Activated CD4-positive, alpha-beta memory T cell treated with anti-CD3 and anti-CD28 coated beads for 36 hours (primary cell): ENCODE data around the gene HOXC4. TPM values are rescaled to one million over a fixed set of nuclear protein-coding genes. Genes with fewer than 3 reads are reported as not detected.
A peak's percentile ranks its signal among the peaks of the same experiment; 100 is the strongest.
"Not testable (repeated sequence)": the region's sequence is repeated elsewhere in the genome, so short reads cannot be mapped to it uniquely, and the experiment has no call there.

ENCODE experiments used
- CTCF ChIA-PET: fragments of 350-600 bp; sonication (Branson Sonifier 250); formaldehyde crosslinking; loops from one replicate; lab custom pipeline; 2021; ENCODE audit warnings: antibody characterized with exemption, inconsistent platforms; lab: Charles Lee
- POLR2A ChIA-PET: fragments of 350-600 bp; sonication (Branson Sonifier 250); formaldehyde crosslinking; loops from one replicate; lab custom pipeline; 2021; ENCODE audit warnings: antibody characterized with exemption; lab: Charles Lee
- DNase-seq: peaks from one replicate; pipeline ENCODE4 v3.0.0-alpha.2; 2020
- H3K27ac Mint-ChIP-seq: one replicate; pipeline ENCODE4 v1.8.0; 2021; ENCODE audit warnings: mixed read lengths
- H3K27me3 Mint-ChIP-seq: one replicate; pipeline ENCODE4 v1.8.0; 2021; ENCODE audit warnings: mixed read lengths
- H3K36me3 Mint-ChIP-seq: one replicate; pipeline ENCODE4 v1.8.0; 2021; ENCODE audit warnings: mixed read lengths
- H3K4me1 Mint-ChIP-seq: one replicate; pipeline ENCODE4 v1.8.0; 2021; ENCODE audit warnings: low read depth, mixed read lengths
- H3K4me3 Mint-ChIP-seq: one replicate; pipeline ENCODE4 v1.8.0; 2021; ENCODE audit warnings: mild to moderate bottlenecking, mixed read lengths
- H3K9me3 Mint-ChIP-seq: one replicate; pipeline ENCODE4 v1.8.0; 2021; ENCODE audit warnings: mixed read lengths
- intact Hi-C: fragments of 100-400 bp; cut with micrococcal nuclease; formaldehyde crosslinking; loops from one replicate; pipeline ENCODE4 v1.15.1; 2023
- microRNA-seq: library from miRNA; unstranded; fragments of <30 nt; microRNA quantifications from one replicate; pipeline ENCODE4 v1.2.0, GENCODE V29; 2022; ENCODE audit warnings: borderline number of aligned reads, borderline microRNAs expressed, borderline replicate concordance
- total RNA-seq, 2 experiments: library from RNA; stranded (reverse); gene quantifications; one replicate each; pipeline ENCODE4 v1.2.3, GENCODE V29; 2021

Gene HOXC4
- total RNA-seq, 2 experiments from 2014 or later = 0.17 TPM; not detected in 1

DNA sequence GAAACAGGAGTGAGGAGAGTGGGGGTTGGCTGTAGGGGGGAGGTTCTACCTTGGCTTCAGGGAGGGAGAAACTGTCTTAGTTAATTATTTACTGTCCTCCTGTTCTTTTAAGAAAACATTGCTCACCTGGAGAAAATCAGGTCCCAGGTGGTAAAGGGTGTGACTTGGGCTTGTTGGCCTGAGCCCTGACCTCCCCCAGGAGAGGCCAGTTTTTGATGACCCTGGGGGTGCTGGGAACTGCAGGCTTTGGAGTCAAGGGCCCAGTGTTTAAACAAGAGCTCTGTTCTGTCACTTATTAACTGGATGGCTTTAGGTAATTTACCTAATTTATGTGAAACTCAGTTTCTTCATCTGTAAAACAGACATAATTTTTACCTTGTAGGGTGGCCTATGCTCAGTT, 34.4 kb downstream of the HOXC4 start:
- intact Hi-C loops, POLR2A ChIA-PET, DNase-seq, H3K27ac Mint-ChIP-seq, H3K9me3 Mint-ChIP-seq, CTCF ChIA-PET, H3K4me3 Mint-ChIP-seq, H3K4me1 Mint-ChIP-seq, H3K36me3 Mint-ChIP-seq: not testable (repeated sequence)
- peaks cover 45% of the 10 kb centered on the region for H3K27me3 Mint-ChIP-seq

DNA sequence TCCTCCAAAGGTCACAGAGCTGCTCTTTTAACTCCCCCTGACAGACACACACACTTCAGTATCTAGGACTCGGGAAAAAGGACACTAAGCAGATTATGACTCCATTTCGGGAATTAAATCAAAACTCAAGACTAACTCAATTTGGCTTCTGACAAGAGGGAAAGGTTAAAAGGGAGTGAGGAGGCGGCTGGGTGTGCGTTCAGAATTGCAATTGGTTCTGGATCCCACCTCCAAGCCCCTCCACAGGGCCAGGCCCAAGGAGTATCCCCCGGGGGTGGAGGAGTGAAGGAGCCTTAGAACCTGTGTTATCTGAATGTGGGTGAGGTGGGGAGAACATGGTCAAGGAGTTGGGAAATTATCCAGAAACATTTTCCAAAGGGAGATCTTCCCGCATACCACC, 35.8 kb downstream of the HOXC4 start:
- H3K4me3 Mint-ChIP-seq, CTCF ChIA-PET, intact Hi-C loops, POLR2A ChIA-PET, DNase-seq, H3K9me3 Mint-ChIP-seq, H3K4me1 Mint-ChIP-seq, H3K27ac Mint-ChIP-seq, H3K36me3 Mint-ChIP-seq: not testable (repeated sequence)
- H3K27me3 Mint-ChIP-seq = peaks cover 45% of the 10 kb centered on the region

DNA sequence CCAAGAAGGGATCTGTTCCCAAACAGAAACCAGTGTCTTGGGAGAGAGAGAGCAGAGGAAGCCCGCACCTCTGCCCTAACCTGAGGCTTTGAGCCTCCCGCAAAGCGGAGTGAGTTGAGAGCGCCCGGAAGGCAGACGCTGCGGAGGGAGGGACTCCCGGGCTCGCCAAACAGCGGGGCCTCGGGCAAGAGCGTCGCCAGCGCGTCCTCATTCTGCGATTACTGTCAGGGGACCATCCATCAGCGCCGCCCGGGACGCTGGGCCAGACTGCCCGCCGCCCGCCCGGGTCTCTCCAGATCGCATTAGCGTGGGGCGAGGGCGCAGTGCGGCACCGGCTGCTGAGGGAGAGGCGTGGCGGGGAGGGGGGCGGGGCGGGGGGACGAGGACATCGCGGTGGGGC, 36.7 kb downstream of the HOXC4 start:
- intact Hi-C loops, POLR2A ChIA-PET, H3K9me3 Mint-ChIP-seq, H3K27ac Mint-ChIP-seq, DNase-seq, H3K4me1 Mint-ChIP-seq, H3K36me3 Mint-ChIP-seq: not testable (repeated sequence)
- H3K4me3 Mint-ChIP-seq = peak overlapping the region; percentile 29
- peaks cover 47% of the 10 kb centered on the region for H3K27me3 Mint-ChIP-seq
- CTCF ChIA-PET = interaction anchor here (0.6 kb wide), 1 partner anchor 1807 kb away, joined by 3 read pairs; no protein-coding TSS in a partner anchor

DNA sequence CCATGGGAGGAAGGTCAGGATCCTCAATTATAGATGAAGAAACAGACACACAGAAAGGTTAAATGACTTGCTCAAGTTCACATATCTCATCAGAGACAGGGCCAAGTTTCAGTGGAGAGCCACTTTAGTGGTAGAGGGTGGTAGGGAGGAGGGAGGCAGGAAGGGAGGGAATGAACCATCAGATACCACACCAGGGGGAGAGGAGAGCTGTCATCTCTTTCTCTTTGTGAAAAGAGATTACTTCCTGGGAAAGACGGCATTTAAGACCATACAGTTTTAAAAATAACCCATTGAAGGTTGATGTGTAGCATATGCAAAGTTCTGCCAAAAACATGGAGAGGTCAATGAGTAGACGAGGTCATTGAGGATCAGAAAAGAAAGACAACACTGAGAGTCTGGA, 39.3 kb downstream of the HOXC4 start:
- DNase-seq, H3K27ac Mint-ChIP-seq, CTCF ChIA-PET, H3K9me3 Mint-ChIP-seq, H3K4me1 Mint-ChIP-seq, H3K4me3 Mint-ChIP-seq, POLR2A ChIA-PET, H3K36me3 Mint-ChIP-seq, intact Hi-C loops: not testable (repeated sequence)
- H3K27me3 Mint-ChIP-seq = peaks cover 48% of the 10 kb centered on the region

DNA sequence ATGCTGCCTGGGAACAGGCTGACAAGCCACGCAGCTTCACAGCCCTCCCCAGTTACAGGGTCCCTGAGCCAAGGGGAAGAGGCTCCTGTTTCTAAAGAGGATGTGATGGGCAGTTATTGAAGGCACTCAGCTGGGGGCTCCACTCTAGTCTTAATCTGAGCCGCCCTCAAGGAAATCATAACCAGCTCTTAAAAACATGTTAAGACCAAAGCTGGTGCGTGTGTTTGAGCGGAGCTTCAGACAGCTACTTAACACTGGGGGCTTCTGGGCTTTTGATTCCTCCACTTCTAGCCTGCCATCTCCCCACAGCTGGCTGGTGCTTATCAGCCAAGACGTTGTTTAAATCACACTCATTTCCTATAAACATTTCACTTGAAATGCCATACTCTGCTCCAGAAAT, 42.3 kb downstream of the HOXC4 start:
- H3K4me1 Mint-ChIP-seq, H3K36me3 Mint-ChIP-seq, H3K4me3 Mint-ChIP-seq, POLR2A ChIA-PET, H3K27ac Mint-ChIP-seq, DNase-seq, CTCF ChIA-PET, intact Hi-C loops, H3K9me3 Mint-ChIP-seq: not testable (repeated sequence)
- peaks cover 35% of the 10 kb centered on the region for H3K27me3 Mint-ChIP-seq

DNA sequence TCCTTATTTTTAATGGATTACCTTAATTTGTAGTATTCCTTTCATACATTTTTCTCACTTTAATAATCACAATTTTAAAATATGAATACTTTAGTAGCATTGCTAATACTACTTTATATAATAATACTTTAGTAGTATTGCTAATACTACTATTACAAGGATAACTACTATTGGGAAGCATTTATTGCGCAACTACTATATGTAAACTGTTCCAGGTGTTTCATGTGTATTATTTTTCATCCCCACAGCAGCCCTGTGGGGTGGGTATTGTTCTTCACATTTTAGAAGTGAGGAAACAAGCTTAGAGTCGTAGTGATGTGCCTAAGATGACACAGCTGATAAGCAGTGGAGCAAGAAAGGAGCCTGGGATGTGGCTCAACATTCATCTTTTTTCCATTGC, 45.0 kb downstream of the HOXC4 start:
- H3K9me3 Mint-ChIP-seq, H3K27ac Mint-ChIP-seq, H3K4me3 Mint-ChIP-seq, DNase-seq, POLR2A ChIA-PET, H3K4me1 Mint-ChIP-seq, intact Hi-C loops, CTCF ChIA-PET, H3K36me3 Mint-ChIP-seq: not testable (repeated sequence)
- peaks cover 32% of the 10 kb centered on the region for H3K27me3 Mint-ChIP-seq

DNA sequence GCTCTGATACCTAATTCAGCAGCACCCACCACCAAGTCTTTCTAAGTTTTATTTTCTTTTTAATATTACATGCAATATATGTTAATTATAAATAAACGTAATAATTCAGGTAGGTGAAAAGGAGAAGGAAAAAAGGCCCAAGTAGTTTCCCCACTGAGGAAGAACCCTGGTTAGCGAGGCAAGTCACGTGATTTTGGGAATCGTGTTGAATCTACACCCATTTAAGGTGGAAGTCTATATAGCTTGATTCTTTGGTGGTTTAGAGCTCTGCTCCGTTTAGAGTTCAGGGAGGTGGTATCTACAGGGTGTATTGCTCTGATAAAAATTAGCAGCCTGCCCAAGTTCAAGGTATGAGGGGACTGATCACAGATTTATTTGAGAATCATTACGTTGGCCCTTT, 47.0 kb downstream of the HOXC4 start:
- H3K4me1 Mint-ChIP-seq, DNase-seq, H3K27ac Mint-ChIP-seq, CTCF ChIA-PET, intact Hi-C loops, H3K9me3 Mint-ChIP-seq, H3K36me3 Mint-ChIP-seq, POLR2A ChIA-PET, H3K4me3 Mint-ChIP-seq: not testable (repeated sequence)
- H3K27me3 Mint-ChIP-seq = peaks cover 32% of the 10 kb centered on the region

DNA sequence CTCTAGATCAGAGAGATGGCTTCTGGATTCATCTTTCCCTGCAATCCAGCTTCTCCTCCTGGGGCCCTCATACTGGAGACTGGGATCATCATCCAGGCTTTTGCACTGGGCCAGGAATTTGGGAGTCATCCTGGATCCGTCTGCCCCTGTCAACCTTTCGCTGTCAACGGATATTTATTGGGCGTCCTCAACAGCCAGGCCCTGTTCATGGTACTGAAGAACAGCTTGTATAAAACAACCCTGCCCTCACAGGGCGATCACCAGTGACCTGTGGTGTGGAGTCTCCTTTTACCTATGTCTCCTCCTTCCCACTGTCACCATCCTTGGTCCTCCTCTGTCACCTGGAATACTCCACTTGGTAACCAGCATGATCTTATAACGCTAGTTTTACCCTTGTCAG, 48.6 kb downstream of the HOXC4 start:
- POLR2A ChIA-PET, intact Hi-C loops: not testable (repeated sequence)

DNA sequence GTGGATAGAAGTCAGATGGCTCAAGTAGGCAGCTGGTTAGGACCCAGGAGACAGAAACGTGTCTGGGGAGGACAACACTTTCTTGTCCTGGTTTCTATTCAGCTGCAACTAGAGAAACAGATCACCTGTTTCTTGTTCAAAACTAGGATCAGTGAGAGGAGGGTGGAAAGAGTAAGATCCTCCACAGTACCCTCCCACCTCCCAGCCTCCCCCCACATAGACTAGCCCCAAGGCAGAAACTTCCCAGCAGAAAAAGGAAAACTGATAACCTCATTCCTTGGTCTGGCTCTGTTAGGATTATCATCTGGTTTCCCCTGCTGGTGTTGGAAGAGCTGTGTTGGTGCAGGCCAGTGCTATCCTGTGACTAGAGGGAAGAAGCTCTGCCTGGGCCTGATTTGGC, 50.2 kb downstream of the HOXC4 start:
- H3K27ac Mint-ChIP-seq, H3K4me1 Mint-ChIP-seq, CTCF ChIA-PET, H3K9me3 Mint-ChIP-seq, DNase-seq, H3K4me3 Mint-ChIP-seq, H3K36me3 Mint-ChIP-seq, POLR2A ChIA-PET, intact Hi-C loops: not testable (repeated sequence)
- H3K27me3 Mint-ChIP-seq = peaks cover 46% of the 10 kb centered on the region

More for the DNA sequence above, 48.6 kb downstream of the HOXC4 start:
- H3K27me3 Mint-ChIP-seq = peaks cover 40% of the 10 kb centered on the region
- H3K27ac Mint-ChIP-seq, CTCF ChIA-PET, H3K4me1 Mint-ChIP-seq, H3K4me3 Mint-ChIP-seq, H3K9me3 Mint-ChIP-seq, H3K36me3 Mint-ChIP-seq, DNase-seq: not testable (repeated sequence)

Small RNA genes within 50 kb of the gene (microRNA-seq; reads per million reads assigned to microRNA genes)
- not detected for gene MIR615

Other genes with a start within 250 kb of the HOXC4 start
- not detected for gene HOXC13, start 115.0 kb upstream of the HOXC4 start, total RNA-seq
- gene HOXC12, start 98.9 kb upstream of the HOXC4 start, total RNA-seq = not detected
- not detected for gene HOXC11, start 80.7 kb upstream of the HOXC4 start, total RNA-seq
- not detected for gene HOTAIR, start 78.9 kb upstream of the HOXC4 start, total RNA-seq
- gene HOXC10, start 68.7 kb upstream of the HOXC4 start, total RNA-seq = not detected
- not detected for gene HOXC9, start 53.7 kb upstream of the HOXC4 start, total RNA-seq
- not detected for gene HOXC8, start 44.9 kb upstream of the HOXC4 start, total RNA-seq
- gene HOXC6, start 25.4 kb upstream of the HOXC4 start, total RNA-seq = not detected
- not detected for gene HOXC5, start 20.8 kb upstream of the HOXC4 start, total RNA-seq
- gene SMUG1, start 135.2 kb downstream of the HOXC4 start, total RNA-seq = 10 to 100 TPM; 25.3 to 26.4 TPM
- 100 to 1,000 TPM; 132 to 138 TPM for gene CBX5, start 226.3 kb downstream of the HOXC4 start, total RNA-seq
- gene HNRNPA1, start 226.9 kb downstream of the HOXC4 start, total RNA-seq = 1,000 to 10,000 TPM; 2,070 to 2,080 TPM
- not detected for gene NFE2, start 247.2 kb downstream of the HOXC4 start, total RNA-seq